Anterior cingulate cortex (tissue), 58 donors: ENCODE results near the gene SNCAIP.
"Not testable (repeated sequence)": the region's sequence is repeated elsewhere in the genome, so short reads cannot be mapped to it uniquely, and the experiment has no call there.

ENCODE experiments used
- DNase-seq, 58 donors: peaks; one replicate each; lab custom pipeline; 2025; lab: John Stamatoyannopoulos, UW

SNCAIP gene

DNA sequence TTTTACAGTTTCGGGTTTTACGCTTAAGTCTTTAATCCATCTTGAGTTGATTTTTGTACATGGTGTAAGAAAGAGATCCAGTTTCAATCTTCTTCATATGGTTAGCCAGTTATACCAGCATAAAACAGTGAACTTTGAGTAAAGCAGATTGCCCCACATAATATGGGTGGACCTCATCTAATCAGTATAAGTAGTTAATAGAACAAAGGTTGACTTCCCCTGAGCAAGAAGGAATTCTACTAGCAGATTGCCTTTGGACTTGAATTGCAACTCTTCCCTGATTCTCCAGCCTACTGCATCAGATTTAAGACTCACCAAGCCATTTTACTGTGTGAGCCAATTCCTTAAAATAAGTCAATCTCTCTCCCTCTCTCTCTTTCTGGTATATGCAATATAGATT is 173.2 kb downstream of the SNCAIP start:
- DNase-seq: no peak

- DNase-seq: not testable (repeated sequence)
These were observed 174.6 kb downstream of the SNCAIP start for GRCh38 chr5:122486616-122487015.

GRCh38 chr5:122490718-122491117 is 178.7 kb downstream of the SNCAIP start:
- no peak for DNase-seq

DNA sequence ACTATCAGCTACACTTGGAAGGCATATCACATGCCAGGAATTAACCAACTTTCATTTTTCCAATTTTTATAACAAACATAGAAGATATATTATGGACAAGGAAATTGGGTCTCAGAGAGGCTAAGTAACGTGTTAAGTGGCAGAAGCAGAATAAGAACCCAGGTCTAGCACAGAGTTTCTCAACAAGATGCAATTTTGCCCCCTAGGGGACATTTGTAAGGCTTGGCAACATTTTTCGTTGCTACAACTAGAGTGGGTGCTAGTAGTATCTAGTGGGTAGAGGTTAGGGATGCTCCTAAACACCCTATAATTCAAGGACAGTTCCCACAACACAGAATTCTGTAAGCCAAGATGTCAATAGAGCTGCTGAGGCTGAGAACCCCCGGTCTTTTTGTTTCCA is 180.6 kb downstream of the SNCAIP start:
- no peak for DNase-seq

- peak in 10 of 58 donors; percentile 3 to 56 (median 16) for DNase-seq
These were observed 181.3 kb downstream of the SNCAIP start for GRCh38 chr5:122493091-122494021.

- no peak for DNase-seq
These were observed 182.1 kb downstream of the SNCAIP start for GRCh38 chr5:122494109-122494508.

DNA sequence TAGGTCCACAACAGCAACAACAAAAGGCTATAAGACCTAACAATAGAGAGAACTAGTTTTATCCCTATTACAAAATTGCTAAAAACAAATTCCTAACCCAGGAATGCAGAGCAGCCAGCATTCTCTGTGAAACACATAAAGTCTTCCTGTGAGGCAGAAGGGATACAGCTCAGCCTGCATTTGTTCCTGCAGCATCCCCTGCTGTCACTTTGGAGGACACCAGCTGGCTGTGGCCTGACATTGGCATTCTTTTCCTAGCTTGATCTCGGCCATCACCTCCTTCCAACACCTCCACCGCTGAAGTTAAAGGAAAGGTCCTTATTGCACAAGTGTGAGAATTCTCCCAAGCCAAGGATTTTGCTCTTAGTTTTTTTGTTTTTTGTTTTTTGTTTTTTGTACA is 186.1 kb downstream of the SNCAIP start:
- DNase-seq: peak in 24 of 58 donors; percentile 1 to 41 (median 10)

DNA sequence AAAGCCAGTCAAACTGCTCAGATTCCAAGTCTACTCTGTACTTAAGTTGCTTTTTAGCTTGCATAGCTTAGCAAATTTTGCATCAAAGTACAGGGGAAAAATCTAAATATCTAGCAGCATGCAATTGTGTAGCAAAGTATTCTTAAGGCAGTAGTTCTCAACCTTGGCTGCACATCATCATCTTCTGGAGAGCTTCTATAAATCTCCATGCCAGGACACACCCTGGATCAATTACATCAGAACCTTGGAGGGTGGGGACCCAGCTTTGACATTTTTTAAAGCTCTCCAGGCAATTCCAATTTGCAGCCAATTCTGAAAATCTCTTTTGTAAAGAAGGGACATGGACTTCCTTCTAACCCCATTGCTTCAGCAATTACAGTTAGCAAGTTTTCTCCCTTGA is 187.5 kb downstream of the SNCAIP start:
- DNase-seq: no peak

GRCh38 chr5:122500245-122501088 is 188.4 kb downstream of the SNCAIP start:
- DNase-seq: peak in 29 of 58 donors; percentile 1 to 50 (median 24)

DNA sequence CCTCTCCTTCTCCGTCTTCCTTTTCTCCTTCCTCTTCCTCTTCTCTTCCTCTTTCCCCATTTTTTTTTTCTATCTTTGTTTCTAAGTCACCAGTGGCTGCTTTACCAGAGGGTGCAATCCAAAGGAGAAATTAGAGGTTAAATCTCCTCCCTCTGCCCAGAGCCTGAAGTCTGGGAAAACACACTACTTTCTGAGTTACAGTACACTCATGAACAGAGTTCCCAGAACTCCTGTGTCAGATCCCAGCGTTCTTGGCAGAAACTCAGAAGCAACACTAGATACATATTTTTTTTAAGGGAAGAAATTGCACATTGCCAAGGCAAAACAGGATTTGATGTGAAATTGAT is 189.0 kb downstream of the SNCAIP start:
- no peak for DNase-seq

DNA sequence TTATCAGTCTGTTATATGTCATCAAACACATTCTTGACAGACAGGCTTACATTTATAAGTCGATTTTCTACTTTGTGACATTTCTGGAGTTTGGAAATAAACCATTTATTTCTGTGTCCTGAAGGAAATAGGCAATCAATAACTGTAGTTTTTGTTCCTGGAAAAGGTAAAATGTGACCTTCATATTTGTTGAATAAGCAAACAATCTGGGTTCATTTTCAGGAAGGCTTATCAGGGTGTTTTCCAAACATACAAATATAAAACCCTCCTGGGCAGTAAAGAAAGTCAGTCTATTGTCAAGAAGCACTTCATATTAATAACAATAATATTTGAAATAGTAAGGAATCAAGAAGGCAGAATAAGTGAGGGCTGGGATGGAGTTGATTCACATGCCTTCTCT is 195.0 kb downstream of the SNCAIP start:
- DNase-seq: no peak

DNA sequence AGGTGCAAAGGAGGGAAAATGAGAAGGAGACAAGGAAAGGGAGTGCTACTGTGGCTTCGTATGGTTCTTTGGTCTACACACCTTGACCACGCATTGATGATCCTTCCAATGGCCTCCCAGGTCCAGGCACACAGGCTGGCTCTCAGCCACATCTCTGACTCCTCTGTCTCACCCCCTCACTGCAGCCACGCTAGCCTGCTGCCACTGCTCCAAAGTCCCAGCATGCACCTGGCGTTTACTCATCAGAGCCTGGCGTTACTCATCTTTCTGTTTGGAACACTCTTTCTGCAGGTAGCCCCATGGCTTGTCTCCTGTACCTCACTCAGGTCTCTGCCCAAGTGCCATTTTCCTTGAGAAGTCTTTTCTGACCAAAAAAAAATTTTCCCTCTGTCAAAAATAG is 195.5 kb downstream of the SNCAIP start:
- DNase-seq: no peak

DNA sequence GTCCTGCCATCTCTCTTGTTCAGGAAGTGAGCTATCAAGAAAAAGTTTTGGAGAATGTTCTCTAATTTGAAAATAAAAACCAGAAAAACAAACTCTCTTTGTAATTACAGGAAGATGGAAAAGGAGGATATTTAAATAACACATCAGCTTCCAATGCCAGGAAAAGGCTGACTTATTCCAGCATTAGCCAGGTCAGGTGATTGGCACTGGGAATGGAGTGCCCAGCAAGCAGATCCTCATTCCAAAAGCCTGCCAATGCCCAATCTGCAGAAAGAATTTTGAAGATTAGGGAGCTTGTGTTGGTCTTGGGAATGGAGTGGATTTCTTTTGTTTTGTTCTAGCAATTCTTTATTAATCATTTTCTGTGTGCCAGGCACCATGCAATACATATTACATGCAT is 196.6 kb downstream of the SNCAIP start:
- no peak for DNase-seq
